NCI-H526 (cell line): ENCODE measurements around the gene CEP63.

Experiments
- DNase-seq, 2 experiments: peaks; one replicate each; lab custom pipeline; 2025; lab: John Stamatoyannopoulos, UW

The CEP63 gene

DNA sequence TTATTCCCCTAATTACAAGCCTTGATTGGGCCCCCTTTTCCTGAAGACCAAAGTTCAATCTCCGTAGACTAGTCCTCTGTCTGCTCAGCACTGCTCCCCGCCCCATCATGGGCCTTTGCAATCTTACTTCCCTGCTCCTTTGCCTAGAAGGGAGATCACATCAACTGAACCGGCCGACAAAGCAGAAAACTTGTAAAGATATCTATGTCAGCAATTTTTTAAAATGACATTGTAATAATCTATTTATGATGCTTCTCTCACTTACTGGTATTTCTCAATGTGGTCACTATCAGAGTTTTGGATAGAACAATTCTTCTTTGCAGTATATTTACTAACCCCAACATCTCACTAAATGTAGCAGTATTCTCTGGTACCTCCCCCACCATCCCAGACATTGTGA is 17.3 kb upstream of the CEP63 start:
- DNase-seq, result no peak

DNA sequence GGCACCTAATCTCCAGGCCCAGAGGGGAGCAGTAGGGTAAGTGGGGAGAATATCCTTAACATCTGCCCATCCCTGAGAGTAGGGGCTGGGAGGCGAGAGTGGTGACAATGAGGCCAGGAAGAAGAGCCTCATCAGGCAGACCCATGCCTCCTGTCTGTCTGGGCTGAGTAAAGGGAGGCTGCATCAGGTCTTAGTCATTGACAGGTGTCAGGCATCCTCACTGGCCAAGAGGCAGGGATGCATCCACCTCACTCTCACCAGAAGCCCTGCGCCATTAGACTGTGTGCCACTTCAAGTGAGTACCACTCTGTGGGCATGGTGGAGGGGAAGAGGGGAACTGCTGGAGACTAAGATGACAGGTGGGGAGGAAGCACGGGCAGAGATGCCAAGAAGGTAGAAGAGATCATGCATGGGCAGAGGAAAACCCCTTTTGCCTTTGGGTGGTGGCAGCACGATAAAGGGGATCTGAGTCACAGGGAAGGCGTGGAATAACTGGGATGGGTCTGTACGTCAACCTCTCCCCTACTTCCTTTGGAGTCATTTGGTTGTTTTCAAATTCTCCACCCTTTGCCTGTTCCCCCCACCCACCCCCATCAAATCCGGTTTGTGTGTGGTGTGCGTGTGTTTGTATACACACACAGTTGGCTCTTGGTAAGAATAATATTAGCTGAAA is 14.2 kb upstream of the CEP63 start:
- DNase-seq, result no peak

DNA sequence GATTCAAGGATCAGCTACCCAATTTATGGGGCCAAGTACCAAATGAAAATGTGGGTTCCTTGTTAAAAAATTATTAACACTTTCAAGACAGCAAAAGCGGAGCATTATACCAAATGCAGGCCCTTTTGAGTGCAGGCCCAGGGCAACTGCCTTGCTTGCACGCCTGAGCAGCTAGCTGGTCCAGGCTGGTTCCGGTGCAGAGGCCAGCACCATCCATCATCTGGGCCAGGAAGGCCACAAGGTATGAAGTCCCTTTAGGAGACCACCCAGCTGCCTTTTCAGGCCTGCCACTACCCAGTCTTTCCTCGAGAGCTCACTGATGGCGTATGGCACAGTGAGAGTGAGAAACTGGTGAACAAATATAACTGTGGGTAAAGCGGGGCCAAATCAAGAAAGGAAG is 13.0 kb upstream of the CEP63 start:
- no peak for DNase-seq

DNA sequence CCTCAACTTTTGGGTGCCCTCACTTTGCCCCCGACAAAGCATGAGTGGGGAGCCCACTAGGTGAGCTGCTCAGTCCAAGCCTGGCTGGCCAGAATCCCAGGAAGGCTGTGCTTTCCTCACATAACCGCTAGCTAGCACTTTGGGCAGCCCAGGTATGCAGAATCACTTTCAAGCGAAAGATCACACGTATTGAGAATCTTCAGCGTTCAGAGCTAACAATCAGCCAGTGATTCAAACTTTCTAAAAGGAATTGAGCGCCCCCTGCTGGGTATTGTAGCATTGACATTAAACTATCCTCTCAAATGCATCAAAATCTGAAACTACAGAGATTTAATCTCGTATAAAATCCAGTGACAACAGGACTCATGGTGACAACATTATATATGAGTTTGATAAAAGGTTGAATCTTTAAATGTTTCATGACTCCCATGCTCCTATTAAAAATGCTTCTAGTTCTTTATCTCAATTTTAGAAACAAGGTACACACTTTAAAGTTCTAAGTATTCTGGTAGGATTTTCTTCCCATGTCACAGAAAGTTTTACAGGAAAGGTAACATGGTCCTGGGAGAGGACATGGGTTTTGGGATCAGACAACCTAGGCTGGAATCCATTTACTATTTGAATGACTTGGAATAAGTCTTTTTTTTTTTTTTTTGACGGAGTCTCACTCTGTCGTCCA is 11.8 kb upstream of the CEP63 start:
- DNase-seq, result peak; percentile 44 to 88

DNA sequence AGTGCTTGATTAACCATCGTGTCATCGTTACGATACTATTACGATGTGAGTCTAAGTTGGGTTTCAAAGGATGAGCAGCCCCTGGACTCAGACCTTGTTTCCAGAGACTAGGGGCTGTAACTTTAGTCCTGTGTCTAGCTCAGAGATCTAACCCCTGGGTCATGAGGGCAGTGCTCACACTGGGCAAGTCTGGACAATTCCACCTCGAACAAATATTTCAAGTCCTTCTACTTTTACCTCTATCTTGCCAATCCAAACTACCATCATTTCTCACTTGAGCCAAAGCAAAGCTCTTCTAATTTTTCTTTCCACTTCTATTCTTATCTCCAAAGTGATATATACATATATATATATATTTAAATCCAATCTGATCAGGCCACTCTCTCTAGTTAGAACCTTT is 10.9 kb upstream of the CEP63 start:
- DNase-seq, result no peak

DNA sequence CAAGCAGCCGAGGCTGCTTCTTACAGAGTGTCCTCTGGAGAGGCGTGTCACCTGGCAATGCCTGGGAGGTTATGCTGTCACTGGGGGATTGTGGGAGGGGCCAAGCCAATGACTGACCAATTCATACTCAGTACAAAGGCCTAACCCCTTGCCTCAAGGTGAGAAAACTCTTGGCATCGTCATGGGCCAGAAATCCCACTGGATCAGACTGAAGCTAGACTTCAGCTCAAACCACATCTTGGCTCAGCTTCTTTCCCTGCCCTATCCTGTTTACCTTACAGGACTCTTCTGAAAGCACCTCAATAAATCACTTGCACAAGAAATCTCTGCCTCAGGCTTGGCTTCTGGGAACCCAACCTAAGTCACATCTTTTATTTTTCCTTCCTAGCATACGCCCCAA is 9.6 kb upstream of the CEP63 start:
- no peak for DNase-seq

DNA sequence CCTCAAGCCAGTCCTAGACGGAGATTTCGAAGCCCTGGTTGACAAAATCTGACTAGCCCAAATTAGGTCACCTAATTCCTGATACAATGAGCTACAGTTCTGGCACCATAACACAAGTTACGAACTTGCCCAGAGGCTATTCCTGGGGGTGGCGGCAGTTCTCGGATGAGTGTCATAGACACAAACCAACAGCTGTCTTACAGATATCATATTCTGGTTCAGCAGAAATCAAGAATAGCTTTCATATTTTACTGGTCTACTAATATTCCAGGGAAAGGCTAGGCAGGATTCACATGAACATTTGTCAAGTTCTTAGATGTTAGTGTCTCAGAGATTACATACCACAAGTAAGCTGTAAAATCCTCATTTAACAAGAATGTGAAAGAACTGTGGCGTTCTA is 8.9 kb upstream of the CEP63 start:
- DNase-seq, result no peak

DNA sequence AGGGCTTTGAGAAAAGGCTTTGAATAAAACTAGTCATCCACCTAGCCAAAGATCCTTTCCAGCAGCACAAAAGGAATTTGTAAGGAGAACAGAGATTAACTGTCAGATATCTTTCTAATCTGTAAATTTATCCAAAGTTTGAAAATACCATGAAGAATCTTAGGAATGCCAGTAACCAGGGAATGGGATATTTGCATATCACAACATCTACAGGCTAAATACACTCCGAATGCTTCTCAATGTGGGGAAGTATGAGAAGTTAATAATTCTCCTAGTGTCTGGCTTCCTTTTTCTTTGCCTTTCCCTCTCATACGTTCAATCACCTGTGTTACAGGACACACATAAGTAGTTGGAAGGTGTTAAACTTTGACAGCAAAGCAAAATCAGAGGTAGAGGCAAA is 7.9 kb upstream of the CEP63 start:
- DNase-seq, result no peak

DNA sequence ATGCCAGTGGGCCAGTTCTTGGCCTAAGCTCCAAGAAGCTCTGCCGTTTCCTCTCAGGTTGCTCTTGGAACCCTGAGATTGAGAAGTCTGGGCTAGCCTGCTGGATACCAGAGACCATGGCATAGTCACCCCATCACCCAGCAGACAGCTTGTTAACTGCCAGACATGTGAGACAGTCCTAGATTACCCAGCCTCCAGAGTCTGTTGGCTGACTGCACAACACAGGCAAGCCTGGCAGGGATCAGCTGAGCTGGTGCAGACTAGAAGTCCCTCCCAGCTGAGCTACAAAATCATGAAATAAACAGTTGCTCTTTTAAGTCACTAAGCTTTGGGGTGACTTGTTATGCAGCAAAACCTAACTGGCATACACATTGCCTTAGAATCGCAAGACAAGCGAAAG is 5.3 kb upstream of the CEP63 start:
- no peak for DNase-seq

DNA sequence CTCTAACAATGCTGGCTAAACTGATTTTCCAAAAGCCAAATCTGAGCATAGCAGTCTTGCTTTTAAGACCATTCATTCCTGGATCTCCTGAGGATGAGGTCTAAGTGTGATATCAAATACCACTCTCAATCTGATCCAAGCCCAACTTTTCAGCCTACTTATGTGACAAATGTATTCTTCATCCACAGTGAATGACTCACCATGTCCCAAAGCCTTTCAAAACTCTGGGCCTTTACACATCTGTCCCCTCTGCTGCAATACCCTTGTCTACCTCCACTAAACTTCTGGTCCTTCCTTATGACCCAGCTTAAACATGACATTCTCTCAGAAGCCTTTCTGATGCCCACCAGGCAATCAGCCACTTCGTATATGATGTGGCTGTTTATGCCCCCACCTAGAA is 4.7 kb upstream of the CEP63 start:
- no peak for DNase-seq

DNA sequence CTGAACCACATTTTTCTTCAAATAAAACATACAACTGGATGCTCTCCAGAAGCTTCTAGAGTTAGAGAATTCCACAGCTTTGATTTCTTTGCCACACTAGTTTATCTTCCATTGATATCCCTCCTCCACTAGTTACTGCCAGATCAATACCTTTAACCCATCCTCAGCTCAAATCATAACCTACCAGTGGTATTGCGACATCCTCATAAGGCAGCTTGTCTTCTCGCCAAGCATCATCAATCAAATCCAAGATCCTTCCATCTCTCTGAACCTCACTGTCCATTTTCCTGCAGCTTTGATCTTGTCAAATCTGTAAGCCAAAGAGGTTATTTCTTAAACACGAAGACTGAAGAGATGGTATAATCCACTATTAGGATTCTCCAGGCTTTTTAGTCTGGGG is 3.2 kb upstream of the CEP63 start:
- no peak for DNase-seq

DNA sequence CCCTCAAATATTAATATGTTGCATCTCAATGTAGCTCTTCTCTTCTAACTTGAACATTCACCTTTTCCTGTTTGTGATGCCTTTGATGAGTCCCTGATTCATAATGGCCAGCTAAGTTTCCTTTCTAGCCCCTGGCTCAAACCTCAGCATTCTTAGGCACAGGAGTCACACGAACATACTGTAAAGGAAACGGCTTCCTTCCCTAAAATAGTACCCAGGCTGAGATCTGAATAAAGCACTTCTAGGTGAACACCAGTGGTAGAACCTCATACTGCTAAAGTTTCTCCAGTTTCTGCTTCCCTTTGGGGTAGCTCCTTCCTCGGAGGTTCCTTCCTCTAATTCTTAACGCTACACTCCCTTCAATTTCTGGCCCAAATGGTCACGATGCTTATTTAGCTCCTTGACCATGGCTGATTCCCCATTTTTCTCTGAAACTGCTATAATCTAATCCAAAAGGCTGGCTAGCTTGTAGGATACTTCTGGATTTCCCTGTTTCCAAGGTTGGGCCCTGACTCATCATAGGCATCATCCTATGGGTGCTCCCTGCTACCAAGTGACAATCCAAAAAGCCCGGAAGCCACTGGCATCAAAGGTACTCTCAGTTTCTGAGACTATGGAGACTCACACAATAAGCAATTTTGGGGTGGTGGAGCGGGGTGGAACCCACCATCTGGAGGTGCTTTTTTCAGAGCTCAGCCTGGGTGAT is 2.5 kb upstream of the CEP63 start:
- DNase-seq, result no peak

DNA sequence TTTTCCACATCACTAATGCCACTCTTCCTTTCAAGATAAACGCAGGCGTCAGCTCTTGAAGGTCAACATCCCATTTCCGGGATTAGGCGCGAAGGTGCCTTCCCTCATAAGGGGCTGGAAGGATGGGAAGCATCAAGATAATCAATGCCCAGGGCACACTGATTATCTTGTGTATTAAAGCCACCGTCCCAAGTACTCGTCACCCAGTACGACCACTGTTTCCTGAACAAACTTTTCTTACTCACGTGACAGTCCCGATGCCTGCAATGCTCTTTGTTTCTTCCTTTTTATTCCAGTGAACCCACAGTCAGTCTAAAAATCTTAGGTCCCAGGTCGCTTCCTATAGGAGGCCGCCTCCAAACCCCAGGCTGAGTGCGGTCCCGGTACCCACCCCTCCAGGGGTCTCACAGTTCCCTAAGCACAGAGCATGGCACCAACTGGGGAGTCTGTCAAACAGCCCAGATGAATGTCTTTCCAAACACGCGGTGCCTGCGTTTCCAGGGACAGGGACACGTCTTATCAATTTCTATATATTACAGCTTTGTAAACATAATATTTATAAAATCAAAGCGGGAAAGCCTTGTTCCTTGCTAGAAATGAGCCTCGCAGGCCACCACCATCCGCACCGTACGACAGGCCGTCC is 661 bp upstream of the CEP63 start:
- DNase-seq, result peak; percentile 57 to 58

DNA sequence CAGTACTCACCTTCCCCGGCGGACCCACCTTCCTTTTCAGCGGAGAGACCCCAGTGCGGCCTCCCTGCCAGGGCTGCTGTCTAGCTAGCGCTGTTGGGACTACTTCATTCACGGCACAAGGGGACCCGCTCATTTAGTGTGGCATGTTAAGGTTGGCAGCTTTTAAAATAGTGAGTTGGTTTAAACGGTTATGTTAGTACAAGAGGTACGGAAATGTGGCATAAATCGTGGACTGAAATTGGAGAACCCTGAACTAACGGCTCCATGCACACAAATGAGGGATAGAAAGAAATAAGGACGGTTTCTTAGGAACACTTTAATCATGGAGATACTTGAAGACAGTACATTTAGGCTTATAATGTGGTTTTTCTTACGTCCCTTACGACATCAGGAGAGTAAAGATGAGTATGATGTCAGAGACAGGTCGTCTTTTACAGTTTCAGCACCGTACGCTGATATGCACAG is 752 bp downstream of the CEP63 start:
- peak in 1 of 2 experiments; percentile 63 for DNase-seq

DNA sequence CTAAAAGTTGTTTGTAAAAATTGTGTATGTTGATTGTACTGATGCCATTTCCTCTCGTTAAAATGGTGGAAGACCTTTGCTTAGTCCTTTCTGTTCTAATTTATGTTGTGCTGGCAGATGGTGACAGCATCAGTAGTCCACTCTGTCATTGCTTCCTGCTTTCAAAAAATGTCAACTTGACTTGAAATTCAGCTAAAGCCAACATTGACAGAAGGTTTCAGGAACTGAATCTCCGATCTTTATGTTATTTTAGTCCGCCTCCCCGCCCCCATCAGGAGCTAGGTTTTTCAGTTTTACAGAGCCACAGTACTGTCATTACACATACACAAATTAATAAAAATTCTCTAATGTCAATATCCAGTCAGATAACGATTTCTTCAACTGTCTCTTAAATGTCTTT is 1.5 kb downstream of the CEP63 start:
- no peak for DNase-seq

DNA sequence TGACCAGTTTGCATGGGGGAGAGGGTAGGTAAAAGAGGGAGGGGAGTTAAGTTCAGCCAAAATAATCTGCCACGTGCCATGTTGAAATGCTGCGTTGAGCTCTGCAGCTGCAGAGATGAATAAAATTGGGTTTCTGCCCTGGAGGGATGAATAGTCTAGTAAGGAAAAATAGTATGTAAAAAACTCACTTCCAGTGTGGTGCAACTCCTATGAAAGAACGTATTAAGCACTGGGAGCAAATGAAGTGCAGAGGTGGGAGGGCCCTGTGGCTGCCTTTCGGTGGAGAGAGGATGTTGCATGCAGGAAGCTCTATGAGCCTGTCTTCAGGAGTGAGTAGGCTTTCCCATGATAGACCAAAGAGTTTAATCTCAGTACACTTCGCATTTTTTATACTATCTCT is 8.6 kb downstream of the CEP63 start:
- no peak for DNase-seq

DNA sequence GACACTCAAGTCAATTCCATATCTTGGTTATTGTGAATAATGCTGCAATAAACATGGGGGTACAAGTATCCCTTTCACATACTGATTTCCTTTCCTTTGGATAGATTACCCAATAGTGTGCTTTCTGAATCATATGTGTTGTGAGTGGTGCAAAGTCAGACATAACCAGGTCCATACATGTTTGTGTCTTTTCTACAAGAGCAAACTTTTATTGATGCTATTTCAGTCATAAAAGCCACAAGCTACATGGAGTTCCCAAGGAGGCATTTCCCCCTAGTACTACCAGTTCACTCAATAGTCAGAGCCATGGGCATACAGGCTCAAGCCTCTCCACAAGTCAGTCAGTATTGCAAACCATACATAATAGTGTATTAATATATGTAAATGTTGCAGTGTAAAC is 10.1 kb downstream of the CEP63 start:
- no peak for DNase-seq

DNA sequence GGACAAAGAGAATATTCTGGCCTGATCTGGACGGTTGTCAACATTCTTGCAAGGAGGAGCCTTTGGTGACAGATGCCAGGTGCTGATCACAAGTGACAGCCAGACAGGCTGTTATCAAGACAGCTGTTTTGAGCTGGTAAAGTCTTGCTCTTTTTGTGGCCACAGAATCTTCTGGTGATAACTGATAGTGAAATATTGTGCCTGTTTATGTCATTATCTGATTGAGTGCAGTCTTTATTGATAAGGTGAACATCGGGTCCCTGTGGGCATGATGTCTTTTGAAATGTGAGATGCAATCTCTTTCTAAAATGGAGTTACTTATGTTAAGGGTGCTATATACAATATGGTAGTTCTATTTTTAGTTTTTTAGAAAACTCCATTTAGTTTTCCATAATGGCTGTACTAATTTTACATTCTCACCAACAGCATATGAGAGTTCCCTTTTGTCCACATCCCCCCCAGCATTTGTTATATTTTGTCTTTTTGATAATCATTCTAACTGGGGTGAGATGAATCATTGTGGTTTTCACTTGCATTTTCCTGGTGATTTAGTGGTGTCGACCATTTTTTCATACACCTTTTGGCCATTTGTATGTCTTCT is 10.7 kb downstream of the CEP63 start:
- no peak for DNase-seq

DNA sequence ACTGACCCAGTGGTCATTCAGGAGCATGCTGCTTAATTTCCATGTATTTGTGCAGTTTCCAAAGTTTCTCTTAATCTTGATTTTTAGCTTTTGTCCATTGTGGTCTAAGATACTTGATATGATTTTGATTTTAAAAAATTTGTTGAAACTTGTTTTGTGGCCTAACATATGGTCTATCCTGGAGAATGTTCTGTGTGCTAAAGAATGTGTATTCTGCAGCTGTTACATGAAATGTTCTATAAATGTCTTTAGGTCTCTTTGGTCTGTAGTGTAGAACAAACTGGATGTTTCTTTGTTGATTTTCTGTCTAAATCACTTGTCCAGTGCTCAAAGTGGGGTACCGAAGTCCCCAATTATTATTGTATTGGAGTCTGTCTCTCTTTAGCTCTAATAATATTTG is 17.4 kb downstream of the CEP63 start:
- DNase-seq, result no peak

DNA sequence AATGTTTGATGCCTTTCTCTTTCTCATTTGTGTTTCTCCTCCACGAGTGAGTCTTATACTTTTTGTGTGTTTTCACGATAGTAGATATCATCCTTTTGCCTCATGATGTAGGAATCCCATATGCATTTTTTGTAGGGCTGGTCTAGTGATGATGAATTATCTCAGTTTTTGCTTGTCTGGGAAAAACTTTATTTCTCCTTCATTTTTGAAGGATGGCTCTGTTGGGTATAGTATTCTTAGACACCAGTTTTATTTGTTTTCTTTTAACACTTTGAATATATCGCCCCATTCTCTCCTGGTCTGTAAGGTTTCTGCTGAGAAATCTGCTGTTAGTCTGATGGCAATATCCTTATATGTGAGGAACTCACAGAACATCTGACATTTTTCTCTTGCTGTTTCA is 18.3 kb downstream of the CEP63 start:
- DNase-seq, result no peak

DNA sequence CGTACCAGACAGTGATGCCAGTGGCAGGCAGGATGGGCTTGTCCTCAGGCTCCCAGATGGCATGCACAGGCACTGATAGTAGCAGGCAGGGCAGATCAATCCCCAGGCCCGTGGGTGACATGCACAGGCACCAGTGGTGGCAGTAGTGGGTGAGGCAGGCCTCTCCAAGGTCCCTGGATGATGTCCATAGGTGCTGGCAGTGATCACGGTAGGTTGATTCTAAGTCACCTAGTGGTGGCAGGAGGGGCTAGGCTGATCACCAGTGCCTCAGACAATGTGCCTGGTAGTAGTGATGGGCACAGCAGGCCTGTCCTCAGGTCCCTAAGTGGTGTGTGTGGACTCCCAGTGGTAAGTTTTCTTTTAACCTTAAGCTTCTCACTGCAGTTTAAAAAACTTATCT is 19.6 kb downstream of the CEP63 start:
- no peak for DNase-seq

DNA sequence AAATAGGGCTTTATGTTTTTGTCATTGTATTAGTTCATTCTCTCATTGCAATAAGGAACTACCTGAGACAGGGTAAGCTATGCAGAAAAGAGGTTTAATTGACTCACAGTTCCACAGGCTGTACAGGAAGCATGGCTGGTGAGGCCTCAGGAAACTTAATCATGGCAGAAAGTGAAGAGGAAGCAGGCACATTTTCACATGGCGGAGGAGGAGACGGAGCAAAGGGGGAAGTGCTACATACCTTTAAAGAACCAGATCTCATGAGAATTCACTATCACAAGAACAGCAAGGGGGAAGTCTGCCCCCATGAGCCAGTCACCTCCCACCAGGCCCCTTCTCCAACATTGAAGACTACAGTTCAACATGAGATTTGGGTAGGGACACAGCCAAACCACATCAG is 25.6 kb downstream of the CEP63 start:
- no peak for DNase-seq

DNA sequence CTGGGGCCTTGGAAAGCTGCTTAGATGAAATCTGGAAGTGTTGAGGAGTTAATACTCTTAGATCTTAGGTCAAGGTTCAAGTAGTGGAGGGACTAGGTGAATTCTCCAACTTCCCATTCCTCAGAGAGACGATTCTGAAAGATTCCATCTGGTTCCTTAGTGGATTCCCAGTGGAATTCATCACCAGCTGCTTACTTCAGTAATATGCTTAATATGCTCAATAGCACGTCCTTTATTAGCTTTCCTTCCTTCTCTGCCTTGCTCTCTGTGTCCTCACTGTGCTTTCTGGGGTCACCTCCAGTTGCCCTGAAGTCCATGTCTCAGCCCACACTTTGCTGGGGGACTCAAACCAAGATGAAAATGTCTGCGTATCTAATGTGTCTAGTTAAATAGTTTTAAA is 31.0 kb downstream of the CEP63 start:
- DNase-seq, result no peak
